Effector CD8-positive, alpha-beta T cell (primary cell): ENCODE measurements around the gene DIP2A.
"Not testable (repeated sequence)": the region's sequence is repeated elsewhere in the genome, so short reads cannot be mapped to it uniquely, and the experiment has no call there.

ENCODE experiments used
- DNase-seq: peaks from one replicate; lab custom pipeline; 2025; lab: John Stamatoyannopoulos, UW

Gene DIP2A

GRCh38 chr21:46527393-46527792 lies 68.7 kb downstream of the DIP2A start:
- not testable (repeated sequence) for DNase-seq

- no peak for DNase-seq
These were observed 69.1 kb downstream of the DIP2A start for GRCh38 chr21:46527801-46528200.

- no peak for DNase-seq
These were observed 73.4 kb downstream of the DIP2A start for GRCh38 chr21:46532080-46532479.

GRCh38 chr21:46537026-46537425 lies 78.3 kb downstream of the DIP2A start:
- DNase-seq = no peak

GRCh38 chr21:46538262-46538661 lies 79.6 kb downstream of the DIP2A start:
- DNase-seq = no peak

- no peak for DNase-seq
These were observed 80.4 kb downstream of the DIP2A start for GRCh38 chr21:46538851-46539666.

- no peak for DNase-seq
These were observed 81.5 kb downstream of the DIP2A start for GRCh38 chr21:46540087-46540710.

GRCh38 chr21:46542588-46543124 lies 84.0 kb downstream of the DIP2A start:
- DNase-seq = no peak

- no peak for DNase-seq
These were observed 84.6 kb downstream of the DIP2A start for GRCh38 chr21:46543306-46543705.

GRCh38 chr21:46544003-46544402 lies 85.3 kb downstream of the DIP2A start:
- no peak for DNase-seq

- no peak for DNase-seq
These were observed 86.1 kb downstream of the DIP2A start for GRCh38 chr21:46544824-46545223.

- DNase-seq = no peak
These were observed 86.7 kb downstream of the DIP2A start for GRCh38 chr21:46545363-46545762.

GRCh38 chr21:46545911-46546310 lies 87.2 kb downstream of the DIP2A start:
- DNase-seq = no peak

GRCh38 chr21:46546799-46547198 lies 88.1 kb downstream of the DIP2A start:
- DNase-seq = no peak

GRCh38 chr21:46549650-46550049 lies 91.0 kb downstream of the DIP2A start:
- no peak for DNase-seq

- DNase-seq = peak; percentile 39
These were observed 91.6 kb downstream of the DIP2A start for GRCh38 chr21:46550116-46550941.

- DNase-seq = no peak
These were observed 93.0 kb downstream of the DIP2A start for GRCh38 chr21:46551636-46552241.

GRCh38 chr21:46552274-46552673 lies 93.6 kb downstream of the DIP2A start:
- DNase-seq = no peak

- DNase-seq = no peak
These were observed 94.2 kb downstream of the DIP2A start for GRCh38 chr21:46552865-46553379.

- no peak for DNase-seq
These were observed 95.3 kb downstream of the DIP2A start for GRCh38 chr21:46553993-46554392.

- DNase-seq = no peak
These were observed 95.9 kb downstream of the DIP2A start for GRCh38 chr21:46554431-46555224.
